HCT116 (cell line): ENCODE measurements around the gene IFITM2.

Experiments
- ATF3 ChIP-seq: IDR thresholded peaks from 2 replicates; pipeline ENCODE4 v1.6.1; 2012
- CEBPB ChIP-seq: IDR thresholded peaks from 2 replicates; pipeline ENCODE4 v1.6.1; 2012; ENCODE audit warnings: low read depth
- CTCF ChIP-seq, 3 experiments: fragments of 200-600 bp in 1 of 3; sonication (generic) in 1 of 3; IDR thresholded peaks in 2 of 3; conservative IDR thresholded peaks in 1 of 3; 2 replicates each; pipeline ENCODE4 v1.5.1; 2012 to 2017; ENCODE audit warnings: low read depth in 2 of 3, low read length in 2 of 3, antibody characterized with exemption in 1 of 3, borderline replicate concordance in 1 of 3, control low read depth in 1 of 3, mild to moderate bottlenecking in 1 of 3, mixed read lengths in 1 of 3, mixed run types in 1 of 3, moderate library complexity in 1 of 3; ENCODE audit not compliant: insufficient read depth in 1 of 3
- EZH2 ChIP-seq: fragments of 200-600 bp; sonication (generic); IDR thresholded peaks from 2 replicates; pipeline ENCODE4 v1.6.1; 2017; ENCODE audit warnings: antibody characterized with exemption, mixed run types
- POLR2A ChIP-seq: IDR thresholded peaks from 2 replicates; pipeline ENCODE4 v1.7.0; 2011; ENCODE audit warnings: borderline replicate concordance; ENCODE audit not compliant: insufficient read depth, insufficient read length; ENCODE audit errors: extremely low read depth
- SP1 ChIP-seq: IDR thresholded peaks from 2 replicates; pipeline ENCODE4 v1.6.1; 2012; ENCODE audit warnings: low read depth
- ZBTB33 ChIP-seq: IDR thresholded peaks from 2 replicates; pipeline ENCODE4 v1.6.1; 2011; ENCODE audit warnings: mild to moderate bottlenecking, low read length, moderate library complexity; ENCODE audit not compliant: insufficient replicate concordance; ENCODE audit errors: extremely low read depth

GRCh38 chr11:336659-337198 lies 29.1 kb downstream of the IFITM2 start:
- TF ChIP-seq EZH2 (no peak), CTCF (IDR thresholded peaks at IDR 0.05 in 2 of 3, conservative IDR thresholded peaks at IDR 0.05 in 1 of 3; ENCODE audit: borderline replicate concordance in 1 of 3, insufficient read depth in 1 of 3, low read depth in 2 of 3, low read length in 2 of 3) (no peak), ZBTB33 (no peak), SP1 (no peak), ATF3 (no peak), CEBPB (no peak), POLR2A (no peak)
